Common myeloid progenitor, CD34-positive (primary cell): ENCODE data around the gene SULT4A1.

ENCODE experiments used
- CTCF ChIA-PET: fragments of 350-600 bp; sonication (Branson Sonifier 250); formaldehyde crosslinking; loops from one replicate; lab custom pipeline; 2021; ENCODE audit warnings: antibody characterized with exemption; lab: Charles Lee
- POLR2A ChIA-PET: fragments of 350-600 bp; sonication (Branson Sonifier 250); formaldehyde crosslinking; loops from one replicate; lab custom pipeline; 2021; ENCODE audit warnings: antibody characterized with exemption; lab: Charles Lee
- DNase-seq, 3 donors: peaks; one replicate each; pipeline versions ENCODE4 v3.0.0 to v3.0.0-alpha.2; 2013
- H3K27ac ChIP-seq, 2 experiments: 1 replicate in 1 of 2; 2 replicates in 1 of 2; pipeline ENCODE4 v1.7.0; 2013; ENCODE audit warnings: inconsistent platforms in 2 of 2, low read length in 2 of 2, mild to moderate bottlenecking in 2 of 2, low read depth in 1 of 2, moderate library complexity in 1 of 2; ENCODE audit not compliant: severe bottlenecking in 2 of 2, insufficient read depth in 1 of 2, poor library complexity in 1 of 2
- H3K27me3 ChIP-seq, 5 experiments: replicated peaks in 2 of 5; 1 replicate in 3 of 5; 2 replicates in 2 of 5; pipeline versions ENCODE4 v1.6.1 to v1.7.0; 2013; ENCODE audit warnings: low read length in 4 of 5, mild to moderate bottlenecking in 2 of 5, moderate library complexity in 2 of 5, inconsistent platforms in 1 of 5; ENCODE audit not compliant: insufficient read depth in 5 of 5, control insufficient read depth in 4 of 5
- H3K36me3 ChIP-seq, 4 experiments: 1 replicate in 2 of 4; 2 replicates in 2 of 4; pipeline versions ENCODE4 v1.6.1 to v1.7.0; 2013; ENCODE audit warnings: low read length in 3 of 4, control low read depth in 1 of 4, mild to moderate bottlenecking in 1 of 4; ENCODE audit not compliant: control insufficient read depth in 4 of 4, insufficient read depth in 4 of 4
- H3K4me1 ChIP-seq, 4 experiments: 1 replicate in 3 of 4; 2 replicates in 1 of 4; pipeline versions ENCODE4 v1.6.1 to v1.7.1; 2013; ENCODE audit warnings: low read length in 3 of 4, mild to moderate bottlenecking in 3 of 4, control low read depth in 1 of 4, inconsistent platforms in 1 of 4, moderate library complexity in 1 of 4; ENCODE audit not compliant: control insufficient read depth in 4 of 4, insufficient read depth in 4 of 4; ENCODE audit errors: control extremely low read depth in 1 of 4
- H3K4me3 ChIP-seq, 7 experiments: 1 replicate in 4 of 7; 2 replicates in 3 of 7; pipeline versions ENCODE4 v1.5.1 to v1.7.0; 2013; ENCODE audit warnings: mild to moderate bottlenecking in 7 of 7, low read length in 6 of 7, moderate library complexity in 6 of 7, inconsistent platforms in 2 of 7, low read depth in 2 of 7, control low read depth in 1 of 7; ENCODE audit not compliant: insufficient read depth in 4 of 7, control insufficient read depth in 1 of 7; ENCODE audit errors: extremely low read depth in 1 of 7
- H3K9me3 ChIP-seq, 5 experiments: 1 replicate in 4 of 5; 2 replicates in 1 of 5; pipeline versions ENCODE4 v1.6.1 to v1.7.1; 2013; ENCODE audit warnings: low read length in 4 of 5, mild to moderate bottlenecking in 2 of 5, inconsistent platforms in 1 of 5, low read depth in 1 of 5, moderate library complexity in 1 of 5; ENCODE audit not compliant: control insufficient read depth in 4 of 5, insufficient read depth in 2 of 5; ENCODE audit errors: control extremely low read depth in 1 of 5
- WGBS: methylation state at CpG from one replicate; pipeline ENCODE4 v1.1.5; 2013; ENCODE audit not compliant: insufficient coverage; 5-methylcytosine and 5-hydroxymethylcytosine counted together

Gene SULT4A1

GRCh38 chr22:43857367-43857766, 4.9 kb downstream of the SULT4A1 start:
- ChIA-PET POLR2A (interaction anchor here (0.6 kb wide), 1 partner anchor 16 kb away, joined by 3 read pairs; no protein-coding TSS in a partner anchor), CTCF (no interaction called here)
- Histone ChIP-seq H3K4me3 (no peak overlapping the region), H3K27me3 (peaks cover 0 to 50% (median 11%) of the 10 kb centered on the region in 5 experiments), H3K27ac (no peak overlapping the region), H3K36me3 (no peaks in the 10 kb centered on the region), H3K9me3 (peaks cover 0 to 11% (median 0%) of the 10 kb centered on the region in 5 experiments), H3K4me1 (peaks cover 0 to 8% (median 7%) of the 10 kb centered on the region in 4 experiments)
- no peak for DNase-seq

- Histone ChIP-seq H3K27me3 (peaks cover 0 to 36% (median 2%) of the 10 kb centered on the region in 5 experiments), H3K36me3 (no peaks in the 10 kb centered on the region), H3K27ac (no peak overlapping the region), H3K4me1 (peaks cover 0 to 16% (median 12%) of the 10 kb centered on the region in 4 experiments), H3K4me3 (no peak overlapping the region), H3K9me3 (peaks cover 0 to 11% (median 0%) of the 10 kb centered on the region in 5 experiments)
- WGBS: 100% methylated on average over 2 of the region's 4 CpGs
- POLR2A ChIA-PET: no interaction called here
- DNase-seq: no peak
- CTCF ChIA-PET: no interaction called here
Measured at GRCh38 chr22:43855431-43855830, 6.9 kb downstream of the SULT4A1 start.

- no peak for DNase-seq
- Histone ChIP-seq H3K4me3 (no peak overlapping the region), H3K36me3 (no peaks in the 10 kb centered on the region), H3K27ac (no peak overlapping the region), H3K27me3 (peaks cover 0 to 31% (median 2%) of the 10 kb centered on the region in 5 experiments), H3K4me1 (peaks cover 0 to 16% (median 12%) of the 10 kb centered on the region in 4 experiments), H3K9me3 (peaks cover 0 to 11% (median 0%) of the 10 kb centered on the region in 5 experiments)
- 98% methylated on average over 13 of the region's 13 CpGs for WGBS
- ChIA-PET POLR2A (no interaction called here), CTCF (no interaction called here)
Measured at GRCh38 chr22:43854786-43855271, 7.5 kb downstream of the SULT4A1 start.

DNA sequence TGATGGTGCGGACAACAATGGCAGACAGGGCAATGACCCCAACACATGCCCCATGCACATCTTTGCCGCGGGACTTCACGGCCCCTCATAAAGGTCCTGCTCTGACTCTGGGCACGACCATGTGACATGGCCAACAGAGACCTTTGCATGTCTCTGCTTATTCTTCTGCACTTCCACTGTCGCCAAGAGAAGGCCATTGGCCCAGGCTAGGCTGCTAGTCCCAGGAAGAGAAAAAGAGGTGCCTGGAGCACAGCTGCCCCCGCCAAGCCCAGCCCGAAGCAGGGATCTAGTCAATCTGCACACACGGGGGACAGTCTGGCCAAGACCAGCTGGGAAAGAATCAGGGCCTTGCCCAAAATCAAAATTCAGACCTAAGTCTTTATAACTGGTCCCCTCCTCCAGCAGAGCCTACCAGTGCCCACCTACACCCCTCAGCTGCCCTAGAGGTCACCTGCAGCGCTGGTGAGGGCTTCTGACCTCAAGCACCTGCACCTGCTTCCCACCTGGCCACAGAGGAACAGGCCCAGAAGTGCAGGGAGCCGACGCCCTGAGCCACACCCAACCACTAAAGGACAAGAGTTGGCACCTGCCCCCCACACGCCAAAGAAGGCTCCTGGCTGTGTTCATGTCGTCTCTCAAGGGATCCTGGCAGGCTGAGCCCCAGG, 8.1 kb downstream of the SULT4A1 start:
- Histone ChIP-seq H3K9me3 (peaks cover 0 to 11% (median 0%) of the 10 kb centered on the region in 5 experiments), H3K4me3 (no peak overlapping the region), H3K27me3 (peaks cover 0 to 28% (median 0%) of the 10 kb centered on the region in 5 experiments), H3K36me3 (no peaks in the 10 kb centered on the region), H3K4me1 (peaks cover 0 to 16% (median 12%) of the 10 kb centered on the region in 4 experiments), H3K27ac (no peak overlapping the region)
- 91% methylated on average over 9 of the region's 14 CpGs for WGBS
- POLR2A ChIA-PET: no interaction called here
- CTCF ChIA-PET: no interaction called here
- no peak for DNase-seq

DNA sequence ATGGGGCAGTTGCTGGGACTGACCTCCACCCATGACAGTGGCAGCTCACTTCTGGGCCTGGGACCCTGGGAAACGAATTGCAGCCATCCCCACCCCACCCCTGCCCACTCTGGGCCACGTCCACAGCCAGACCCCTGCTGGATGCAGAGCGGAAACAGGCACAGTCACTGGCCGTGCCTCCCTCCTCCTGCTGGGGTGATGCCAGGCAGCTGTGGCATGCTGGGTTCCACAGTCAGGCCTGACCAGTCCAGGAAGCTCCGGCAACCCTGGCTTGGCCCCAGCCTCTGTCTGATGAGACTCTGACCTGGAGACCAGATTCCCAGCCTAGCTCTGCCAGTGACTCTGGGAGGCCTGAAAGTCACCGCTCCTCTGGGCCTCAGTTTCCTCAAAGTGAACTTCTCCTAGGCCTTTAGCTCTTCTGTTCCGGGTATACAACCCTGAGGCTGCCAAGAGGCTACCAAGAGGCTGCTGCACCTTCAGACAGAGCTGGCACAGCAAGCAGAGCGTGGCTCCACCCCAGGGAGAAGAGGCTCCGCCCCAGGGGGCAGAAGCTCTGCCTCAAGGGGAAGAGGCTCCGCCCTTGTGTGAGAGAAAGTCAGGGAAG, 8.9 kb downstream of the SULT4A1 start:
- CTCF ChIA-PET: no interaction called here
- no peaks in the 10 kb centered on the region for H3K36me3 ChIP-seq
- WGBS: 95% methylated on average over 10 of the region's 10 CpGs

GRCh38 chr22:43852573-43853327, 9.6 kb downstream of the SULT4A1 start:
- WGBS: 52% methylated on average over 13 of the region's 19 CpGs
- Histone ChIP-seq H3K4me3 (no peak overlapping the region), H3K9me3 (peaks cover 0 to 11% (median 0%) of the 10 kb centered on the region in 5 experiments), H3K36me3 (no peaks in the 10 kb centered on the region), H3K4me1 (peaks cover 0 to 16% (median 12%) of the 10 kb centered on the region in 4 experiments), H3K27ac (no peak overlapping the region), H3K27me3 (peaks cover 0 to 17% (median 0%) of the 10 kb centered on the region in 5 experiments)
- DNase-seq: peak in 2 of 3 donors; percentile 10 to 20
- CTCF ChIA-PET: no interaction called here
- POLR2A ChIA-PET: no interaction called here

More for the DNA sequence above, 8.9 kb downstream of the SULT4A1 start:
- Histone ChIP-seq H3K4me1 (peaks cover 0 to 16% (median 12%) of the 10 kb centered on the region in 4 experiments), H3K4me3 (no peak overlapping the region), H3K9me3 (peaks cover 0 to 11% (median 0%) of the 10 kb centered on the region in 5 experiments), H3K27me3 (peaks cover 0 to 20% (median 0%) of the 10 kb centered on the region in 5 experiments), H3K27ac (no peak overlapping the region)
- DNase-seq: no peak
- POLR2A ChIA-PET: no interaction called here
